HG03159 (cell line): Measurements from ENCODE around the gene FHIP2A.
"Not testable (repeated sequence)": the region's sequence is repeated elsewhere in the genome, so short reads cannot be mapped to it uniquely, and the experiment has no call there.

Source experiments
- ATAC-seq: cut with Tn5 transposase; IDR thresholded peaks from one replicate; pipeline ENCODE4 v1.9.1; 2021; ENCODE audit warnings: mild to moderate bottlenecking, moderate library complexity; ENCODE audit not compliant: unreplicated experiment

The FHIP2A gene

GRCh38 chr10:114855776-114856543 lies 34.4 kb downstream of the FHIP2A start:
- ATAC-seq, result no peak

DNA sequence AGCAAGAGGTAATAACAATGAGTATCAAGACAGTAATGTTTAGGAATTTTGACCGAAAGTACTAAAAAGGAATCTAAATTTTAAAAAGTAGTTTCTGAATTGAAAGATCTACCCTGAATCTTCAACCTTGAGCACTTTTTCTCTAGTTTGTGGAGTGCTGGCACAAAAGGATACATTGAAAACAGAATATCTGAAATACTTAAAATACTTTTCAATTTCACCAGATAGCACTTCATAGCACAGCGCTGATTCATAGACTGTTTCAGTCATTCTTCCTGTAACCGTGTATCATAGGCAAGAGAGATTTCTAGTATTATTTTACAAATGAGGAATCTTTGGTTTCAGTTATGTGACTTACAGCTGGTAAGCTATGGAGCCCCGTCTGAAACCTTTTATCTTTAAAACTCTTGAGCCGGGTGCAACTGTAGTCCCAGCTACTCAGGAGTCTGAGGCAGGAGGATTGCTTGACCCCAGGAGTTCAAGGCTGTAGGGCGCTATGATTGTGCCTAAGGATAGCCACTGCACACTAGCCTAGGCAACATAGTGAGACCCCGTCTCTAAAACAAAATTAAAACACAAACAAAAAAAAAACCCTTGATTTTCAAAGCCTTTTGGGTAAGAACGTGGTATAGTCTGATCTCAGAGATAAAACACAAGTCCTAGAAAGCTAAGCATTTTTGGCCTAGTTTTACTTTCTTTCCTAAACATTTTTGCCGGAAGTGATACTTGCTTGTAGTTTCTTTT lies 35.1 kb downstream of the FHIP2A start:
- no peak for ATAC-seq

DNA sequence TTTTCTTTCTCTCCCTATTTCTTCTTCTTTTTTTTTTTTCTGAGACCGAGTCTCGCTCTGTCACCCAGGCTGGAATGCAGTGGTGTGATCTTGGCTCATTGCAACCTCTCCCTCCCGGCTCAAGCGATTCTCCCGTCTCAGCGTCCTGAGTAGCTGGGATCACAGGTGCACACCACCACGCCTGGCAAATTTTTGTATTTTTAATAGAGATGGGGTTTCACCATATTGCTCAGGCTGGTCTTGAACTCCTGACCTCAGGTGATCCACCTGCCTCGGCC lies 35.6 kb downstream of the FHIP2A start:
- ATAC-seq, result not testable (repeated sequence)

DNA sequence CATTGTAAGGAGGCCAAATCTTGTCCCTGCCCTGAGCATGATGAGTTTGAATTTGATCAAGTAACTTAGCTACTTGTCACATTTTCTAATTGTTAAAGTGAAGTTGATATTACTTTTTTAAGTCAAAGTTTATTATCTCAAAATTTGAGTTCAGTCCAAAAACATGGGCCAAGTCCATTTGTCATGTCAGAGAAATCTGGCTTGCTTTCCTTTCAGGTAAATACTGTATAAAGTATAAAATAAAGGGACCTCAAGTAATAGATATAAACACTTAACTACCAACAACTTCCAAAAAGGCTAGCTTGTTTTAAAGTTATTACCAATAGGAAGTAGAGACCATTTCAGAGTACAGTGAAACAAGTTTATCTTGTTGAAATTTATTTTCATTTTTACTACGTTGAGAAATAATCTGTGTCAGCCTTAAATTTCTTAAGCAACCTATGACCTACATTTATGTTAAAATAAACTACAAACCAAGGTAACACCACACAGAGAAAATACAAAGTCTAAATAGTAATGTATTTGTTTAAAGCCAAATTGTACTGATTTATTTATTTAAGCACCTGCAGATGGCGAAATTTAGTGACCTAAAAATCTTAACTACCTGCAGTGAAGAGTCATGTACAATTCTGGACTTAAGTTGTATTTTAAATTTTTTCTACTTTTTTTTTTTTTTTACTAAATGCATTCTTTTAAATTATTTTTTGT lies 36.5 kb downstream of the FHIP2A start:
- no peak for ATAC-seq

DNA sequence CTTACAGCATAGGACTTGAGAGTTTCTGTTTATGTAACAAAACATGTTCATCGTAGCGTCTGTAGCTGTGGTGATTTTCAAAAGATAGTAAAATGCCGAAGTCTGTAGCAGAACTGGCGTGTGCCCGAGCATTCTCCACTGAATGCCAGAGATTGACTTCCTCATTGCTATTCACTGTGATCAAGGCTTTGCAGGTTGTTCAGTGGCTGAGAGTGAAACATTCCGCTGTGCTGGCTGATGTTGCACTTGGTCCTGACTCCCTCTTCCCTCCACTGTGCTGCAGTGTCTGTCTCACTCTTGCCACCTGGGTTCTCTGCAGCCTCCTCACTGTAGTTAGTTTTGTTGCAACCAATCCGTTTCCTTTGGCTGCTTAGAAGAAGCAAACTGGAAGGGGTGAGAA lies 37.6 kb downstream of the FHIP2A start:
- no peak for ATAC-seq

DNA sequence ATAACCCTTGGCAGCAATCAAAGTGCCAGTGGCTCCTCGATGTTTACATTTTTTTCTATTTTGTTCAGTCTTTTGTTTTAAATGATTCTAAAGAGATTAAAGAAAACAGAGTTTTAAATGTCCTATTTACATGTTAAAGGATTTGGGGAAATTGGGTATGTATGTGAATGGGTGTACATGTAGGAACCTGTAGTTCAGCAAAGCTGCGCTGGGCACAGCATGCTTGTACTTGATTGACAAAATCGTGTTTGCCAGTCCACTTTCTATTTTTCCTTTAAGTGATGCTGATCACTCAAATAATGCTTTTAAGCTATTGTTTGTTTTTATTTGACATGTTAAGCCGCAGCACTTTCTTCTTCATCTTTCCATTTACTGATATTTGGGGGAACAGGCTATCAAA lies 40.9 kb downstream of the FHIP2A start:
- ATAC-seq, result no peak

DNA sequence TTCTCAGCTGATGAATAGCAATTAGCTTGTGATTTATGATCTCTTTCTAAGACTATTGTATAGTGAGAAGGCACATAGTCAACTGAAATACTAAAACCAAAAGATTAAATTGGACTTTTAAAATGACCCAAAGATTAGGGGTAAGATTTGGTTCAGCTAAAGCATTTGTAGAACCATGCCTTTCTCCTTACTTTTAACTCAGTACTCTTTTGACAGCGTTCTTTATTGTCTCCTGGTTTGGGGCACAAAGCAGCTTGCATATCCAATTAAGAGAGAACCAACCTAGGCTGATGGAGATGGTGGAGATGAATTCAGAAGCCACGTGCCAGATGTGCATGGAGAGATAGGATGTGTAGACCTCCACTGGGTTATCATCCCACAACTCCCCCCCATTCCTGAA lies 45.8 kb downstream of the FHIP2A start:
- no peak for ATAC-seq

- ATAC-seq, result no peak
Measured at GRCh38 chr10:114868870-114869519, 47.4 kb downstream of the FHIP2A start.

- no peak for ATAC-seq
Measured at GRCh38 chr10:114869520-114869892, 47.9 kb downstream of the FHIP2A start.

- no peak for ATAC-seq
Measured at GRCh38 chr10:114870486-114870885, 48.9 kb downstream of the FHIP2A start.

- ATAC-seq, result no peak
Measured at GRCh38 chr10:114871379-114871778, 49.8 kb downstream of the FHIP2A start.
